Measurements from ENCODE around the gene SLC35C1.

GRCh38 chr11:45796461-45796861, 8.5 kb upstream of the SLC35C1 start:
- TF ChIP-seq CTCF (IDR thresholded peaks at IDR 0.05), result no peak
- no peak for TF ChIP-seq POLR2A (IDR thresholded peaks at IDR 0.05)

Measured in uterus (tissue), 2 donors.